Cardiac fibroblast (primary cell): ENCODE results near the gene SH3BP5.
A peak's percentile ranks its signal among the peaks of the same experiment; 100 is the strongest.

ENCODE experiments used
- DNase-seq, 2 donors: peaks; one replicate each; pipeline versions ENCODE4 v3.0.0 to v3.0.0-alpha.2; 2010; ENCODE audit warnings: low read depth in 2 of 2
- H3K4me3 ChIP-seq, 2 donors: replicated peaks in 1 of 2; 1 replicate in 1 of 2; 2 replicates in 1 of 2; pipeline ENCODE4 v1.5.1; 2011; ENCODE audit warnings: low read depth in 2 of 2, low read length in 2 of 2, mild to moderate bottlenecking in 2 of 2, moderate library complexity in 1 of 2
- TF ChIP-seq, protein P1 (sequence below): IDR thresholded peaks from one replicate; pipeline ENCODE4 v1.5.1; 2011; ENCODE audit warnings: low read depth, mild to moderate bottlenecking, low read length, inconsistent platforms

Gene SH3BP5

DNA sequence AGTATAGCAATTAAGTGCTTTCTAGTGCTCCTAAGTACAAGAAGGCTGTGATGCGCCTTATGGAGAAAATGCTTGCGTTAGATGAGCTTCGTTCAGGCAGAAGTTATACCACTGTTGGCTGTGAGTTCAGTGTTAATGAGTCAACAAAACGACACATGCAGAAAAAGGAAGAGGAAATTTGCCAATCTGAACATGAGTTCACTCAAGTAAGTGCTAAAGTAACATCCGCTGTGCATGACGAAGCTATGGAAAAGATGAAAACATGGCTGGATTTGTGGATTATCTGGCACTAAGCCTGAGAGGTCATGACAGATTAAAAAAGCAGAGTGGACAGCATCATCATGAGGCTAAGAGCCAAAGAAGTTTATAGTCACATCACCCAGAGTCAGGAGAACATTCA, 36.9 kb downstream of the SH3BP5 start:
- TF ChIP-seq, protein P1, sequence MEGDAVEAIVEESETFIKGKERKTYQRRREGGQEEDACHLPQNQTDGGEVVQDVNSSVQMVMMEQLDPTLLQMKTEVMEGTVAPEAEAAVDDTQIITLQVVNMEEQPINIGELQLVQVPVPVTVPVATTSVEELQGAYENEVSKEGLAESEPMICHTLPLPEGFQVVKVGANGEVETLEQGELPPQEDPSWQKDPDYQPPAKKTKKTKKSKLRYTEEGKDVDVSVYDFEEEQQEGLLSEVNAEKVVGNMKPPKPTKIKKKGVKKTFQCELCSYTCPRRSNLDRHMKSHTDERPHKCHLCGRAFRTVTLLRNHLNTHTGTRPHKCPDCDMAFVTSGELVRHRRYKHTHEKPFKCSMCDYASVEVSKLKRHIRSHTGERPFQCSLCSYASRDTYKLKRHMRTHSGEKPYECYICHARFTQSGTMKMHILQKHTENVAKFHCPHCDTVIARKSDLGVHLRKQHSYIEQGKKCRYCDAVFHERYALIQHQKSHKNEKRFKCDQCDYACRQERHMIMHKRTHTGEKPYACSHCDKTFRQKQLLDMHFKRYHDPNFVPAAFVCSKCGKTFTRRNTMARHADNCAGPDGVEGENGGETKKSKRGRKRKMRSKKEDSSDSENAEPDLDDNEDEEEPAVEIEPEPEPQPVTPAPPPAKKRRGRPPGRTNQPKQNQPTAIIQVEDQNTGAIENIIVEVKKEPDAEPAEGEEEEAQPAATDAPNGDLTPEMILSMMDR: no peak
- H3K4me3 ChIP-seq: no peak overlapping the region
- DNase-seq: peak; percentile 96 to 97

DNA sequence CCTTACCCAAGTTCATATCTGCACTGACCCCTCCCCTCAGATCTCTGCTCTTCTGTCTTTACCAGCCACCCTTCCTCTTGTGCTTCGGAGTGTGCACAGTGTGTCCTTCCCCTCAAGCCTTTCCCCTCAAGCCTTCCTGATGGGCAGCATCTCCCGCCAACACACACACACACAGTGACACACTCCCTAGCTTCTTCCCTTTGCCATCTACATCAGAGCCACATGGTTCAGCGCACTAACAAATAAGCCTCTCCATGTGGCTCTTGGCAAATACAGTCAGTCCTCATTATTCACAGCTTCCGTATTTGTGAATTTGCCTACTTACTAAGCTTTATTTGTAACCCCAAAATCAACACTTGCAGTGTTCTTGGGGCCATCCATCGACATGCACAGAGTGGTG, 37.5 kb downstream of the SH3BP5 start:
- no peak overlapping the region for H3K4me3 ChIP-seq
- TF ChIP-seq, protein P1: no peak

DNA sequence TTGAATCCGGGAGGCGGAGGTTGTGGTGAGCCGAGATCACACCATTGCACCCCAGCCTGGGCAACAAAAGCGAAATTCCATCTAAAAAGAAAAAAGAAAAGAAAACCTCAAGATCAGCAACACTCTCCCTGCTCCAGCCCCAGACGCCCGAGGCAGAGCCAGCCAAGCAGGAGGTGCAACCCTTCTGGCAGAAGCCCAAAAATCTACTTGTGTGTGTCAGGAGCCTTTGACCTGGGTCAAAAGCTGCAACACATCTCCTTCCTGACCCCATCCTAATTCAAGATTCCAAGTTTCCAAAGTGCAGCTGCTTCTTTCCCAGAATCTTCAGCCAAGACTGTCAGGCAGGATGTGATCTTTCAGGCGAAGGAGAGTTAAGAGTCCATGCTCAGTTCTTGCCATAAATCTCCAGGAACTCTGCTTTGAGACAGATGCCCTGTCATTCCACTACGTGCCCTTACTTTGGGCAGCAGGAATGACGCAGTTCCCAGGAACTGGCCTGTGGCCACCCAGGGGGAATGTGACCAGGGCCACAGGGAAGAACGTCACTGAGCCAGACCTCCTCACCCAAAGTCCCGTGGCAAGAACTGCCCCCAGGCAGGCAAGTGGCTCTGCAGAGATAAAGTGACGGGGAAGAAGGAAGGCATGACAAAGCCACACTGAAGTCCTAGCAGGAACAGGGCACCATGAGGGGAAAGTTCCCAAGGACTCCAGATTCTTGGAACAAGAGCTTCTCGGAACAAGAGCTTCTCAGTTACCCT, 39.4 kb downstream of the SH3BP5 start:
- H3K4me3 ChIP-seq: no peak overlapping the region
- peak; percentile 25 to 83 for DNase-seq

More for the DNA sequence above, 37.5 kb downstream of the SH3BP5 start:
- no peak for DNase-seq

DNA sequence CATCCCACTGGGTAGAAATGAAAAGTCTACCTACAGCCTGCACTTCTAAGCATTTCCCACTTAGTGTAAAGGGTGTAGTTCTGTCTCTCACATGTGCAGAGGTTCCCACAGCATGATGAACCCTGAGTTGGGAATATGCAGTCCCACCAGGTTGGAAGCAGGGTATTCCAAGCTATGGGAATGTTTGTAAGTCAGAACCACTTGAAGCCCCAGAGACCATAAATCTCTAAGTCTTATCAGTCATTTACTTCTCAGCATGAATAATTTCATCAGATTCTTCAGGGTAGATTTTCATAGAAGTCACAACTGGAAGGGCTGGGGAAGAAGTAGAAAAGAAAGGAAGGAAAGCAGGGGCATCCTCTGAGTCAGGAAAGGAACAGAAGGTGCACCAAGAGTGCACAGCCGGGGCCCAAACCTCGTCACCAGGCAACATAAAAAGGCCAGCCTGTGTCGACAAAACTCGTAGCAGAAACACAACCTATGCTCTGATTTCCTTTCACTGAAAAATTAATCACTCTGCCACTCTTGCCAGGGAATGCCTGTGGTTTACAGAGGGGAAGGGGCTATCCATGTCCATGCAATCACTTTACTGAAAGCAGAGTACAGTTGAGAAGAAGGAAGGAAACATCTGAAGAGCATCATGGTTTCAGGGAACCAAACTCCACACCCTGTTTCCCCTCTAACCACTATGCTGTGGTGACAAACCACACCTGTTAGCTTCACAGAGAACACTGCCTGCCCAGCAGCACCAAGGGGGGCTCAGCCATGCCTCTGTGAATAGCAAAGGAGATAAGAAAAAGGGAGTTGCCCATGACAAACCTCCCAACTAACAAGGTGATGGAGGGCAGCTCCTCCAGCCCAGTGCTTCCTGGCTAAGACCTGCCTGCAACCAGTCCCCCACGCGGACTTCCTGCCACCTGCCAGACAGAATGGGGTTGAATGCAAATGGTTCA, 40.5 kb downstream of the SH3BP5 start:
- TF ChIP-seq, protein P1: no peak
- DNase-seq: peak in 1 of 2 donors; percentile 53
- H3K4me3 ChIP-seq: no peak overlapping the region

More for the DNA sequence above, 39.4 kb downstream of the SH3BP5 start:
- TF ChIP-seq, protein P1: no peak

DNA sequence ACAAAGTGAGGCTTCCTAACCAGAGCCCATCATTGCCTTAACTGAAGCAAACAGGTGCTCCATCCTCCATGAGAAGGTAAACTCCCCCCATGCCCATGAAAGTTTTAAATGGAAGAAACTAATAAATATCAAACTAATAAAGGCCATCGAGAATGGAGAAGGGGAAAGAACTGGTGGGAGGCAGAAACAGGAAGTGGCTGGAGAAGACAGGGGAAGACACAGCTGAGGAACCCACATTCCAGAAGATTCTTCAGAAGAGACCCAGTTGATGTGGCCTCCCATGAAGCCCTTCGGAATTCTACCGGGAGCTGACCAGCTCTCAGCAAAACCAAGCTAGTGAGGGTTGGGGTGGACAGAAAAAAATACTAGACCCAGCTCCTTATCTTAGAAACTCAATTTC, 41.6 kb downstream of the SH3BP5 start:
- no peak overlapping the region for H3K4me3 ChIP-seq
- TF ChIP-seq, protein P1: no peak
- no peak for DNase-seq

DNA sequence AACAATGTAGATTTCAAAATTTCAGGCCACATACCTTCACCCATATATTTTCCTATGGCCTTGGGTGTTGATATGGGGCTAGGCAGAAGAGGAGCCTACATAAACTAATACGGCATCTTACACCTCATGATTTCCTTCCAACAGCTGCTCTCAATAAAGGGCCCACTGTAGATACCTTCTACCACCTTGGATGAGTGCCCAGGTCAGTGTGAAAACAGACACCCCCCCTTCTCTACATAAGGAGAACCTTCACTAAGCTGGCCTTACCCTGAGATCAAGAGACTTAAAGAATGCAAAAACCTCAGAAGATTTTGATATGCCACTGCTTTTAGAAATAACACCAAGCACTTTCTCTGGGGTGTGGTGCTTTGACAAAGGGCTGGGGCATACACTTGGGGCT, 42.7 kb downstream of the SH3BP5 start:
- no peak overlapping the region for H3K4me3 ChIP-seq
- no peak for DNase-seq
- TF ChIP-seq, protein P1: no peak
